ENCODE measurements around the gene DGKE. TPM values are rescaled to one million over a fixed set of nuclear protein-coding genes. Genes with fewer than 3 reads are reported as not detected.

The DGKE gene
- total and polyA plus RNA-seq, 2 of the 13 experiments (the other 11 are each of a cell fraction or from before 2014, with no cell fraction given) = 3.2 to 5.3 TPM

GRCh38 chr17:56913867-56914580, 80.1 kb downstream of the DGKE start, which contains the start of gene TRIM25 (continued):
- TF ChIP-seq THAP7 (CRISPR knock-in tag; IDR thresholded peaks at IDR 0.05) (peak; percentile 85; the same call in 1 of the 2 replicates), HOMEZ (CRISPR knock-in tag; IDR thresholded peaks at IDR 0.05; ENCODE audit: low read depth) (no peak), BCL3 (CRISPR knock-in tag; IDR thresholded peaks at IDR 0.05) (peak; percentile 92), NR2C2 (CRISPR knock-in tag; IDR thresholded peaks at IDR 0.05; ENCODE audit: borderline replicate concordance) (peak; percentile 52), ZNF503 (CRISPR knock-in tag; IDR thresholded peaks at IDR 0.05) (peak; percentile 56), HNF1B (CRISPR knock-in tag; IDR thresholded peaks at IDR 0.05) (no peak; the same call in 1 of the 2 replicates), IRF1 (CRISPR knock-in tag; IDR thresholded peaks at IDR 0.05; ENCODE audit: low read depth) (peak; percentile 84), KDM2A (CRISPR knock-in tag; IDR thresholded peaks at IDR 0.05; ENCODE audit: borderline replicate concordance, low read depth) (peak; percentile 78), ZNF552 (CRISPR knock-in tag; IDR thresholded peaks at IDR 0.05; ENCODE audit: borderline replicate concordance) (peak; percentile 82), BRD4 (CRISPR knock-in tag; IDR thresholded peaks at IDR 0.05) (no peak; the same call in 1 of the 2 replicates), HCFC1 (IDR thresholded peaks at IDR 0.05; ENCODE audit: low read depth, low read length) (no peak), SYNCRIP (IDR thresholded peaks at IDR 0.05; ENCODE audit: insufficient read depth, low read depth, low read length) (no peak), ZNF432 (CRISPR knock-in tag; IDR thresholded peaks at IDR 0.05; ENCODE audit: borderline replicate concordance) (0 out of 2 replicates have a peak, but pooled peaks have one; percentile 80), ZBTB33 (CRISPR knock-in tag; IDR thresholded peaks at IDR 0.05) (no peak), ZNF329 (CRISPR knock-in tag; IDR thresholded peaks at IDR 0.05; ENCODE audit: low read depth) (peak; percentile 89), ZNF563 (CRISPR knock-in tag; IDR thresholded peaks at IDR 0.05) (0 out of 2 replicates have a peak, but pooled peaks have one; percentile 55)

Measured in HepG2 (cell line).